Progenitor cell of endocrine pancreas (in vitro differentiated cells): ENCODE data around the gene WDFY4. TPM values are rescaled to one million over a fixed set of nuclear protein-coding genes. Genes with fewer than 3 reads are reported as not detected.

Experiments
- DNase-seq: peaks from one replicate; pipeline ENCODE4 v3.0.0; 2021; ENCODE audit warnings: low spot score; ENCODE audit not compliant: unreplicated experiment
- H3K27ac Mint-ChIP-seq: 2 replicates; pipeline ENCODE4 v1.8.0; 2021; ENCODE audit warnings: mild to moderate bottlenecking, moderate library complexity, mixed read lengths
- H3K27me3 Mint-ChIP-seq: 2 replicates; pipeline ENCODE4 v1.8.0; 2021; ENCODE audit warnings: mixed read lengths
- H3K36me3 Mint-ChIP-seq: 2 replicates; pipeline ENCODE4 v1.8.0; 2022; ENCODE audit warnings: mixed read lengths; ENCODE audit not compliant: insufficient read depth
- H3K4me1 Mint-ChIP-seq: 2 replicates; pipeline ENCODE4 v1.8.0; 2021; ENCODE audit warnings: low read depth, mixed read lengths
- H3K4me3 Mint-ChIP-seq: 2 replicates; pipeline ENCODE4 v1.8.0; 2021; ENCODE audit warnings: low read depth, mild to moderate bottlenecking, moderate library complexity, mixed read lengths
- H3K9me3 Mint-ChIP-seq: 2 replicates; pipeline ENCODE4 v1.8.0; 2021; ENCODE audit warnings: low read depth, mixed read lengths
- total RNA-seq: library from RNA; stranded (reverse); gene quantifications from 2 replicates; pipeline ENCODE4 v1.2.1, GENCODE V29; 2021
- TF ChIP-seq, protein P1 (sequence below): fragments of 200-600 bp; sonication (generic); IDR thresholded peaks from one replicate; pipeline ENCODE4 v1.5.0; 2021; ENCODE audit warnings: antibody characterized with exemption, mild to moderate bottlenecking; ENCODE audit not compliant: unreplicated experiment

WDFY4 gene
- total RNA-seq, 1 donor from 2014 or later = 0.07 TPM

DNA sequence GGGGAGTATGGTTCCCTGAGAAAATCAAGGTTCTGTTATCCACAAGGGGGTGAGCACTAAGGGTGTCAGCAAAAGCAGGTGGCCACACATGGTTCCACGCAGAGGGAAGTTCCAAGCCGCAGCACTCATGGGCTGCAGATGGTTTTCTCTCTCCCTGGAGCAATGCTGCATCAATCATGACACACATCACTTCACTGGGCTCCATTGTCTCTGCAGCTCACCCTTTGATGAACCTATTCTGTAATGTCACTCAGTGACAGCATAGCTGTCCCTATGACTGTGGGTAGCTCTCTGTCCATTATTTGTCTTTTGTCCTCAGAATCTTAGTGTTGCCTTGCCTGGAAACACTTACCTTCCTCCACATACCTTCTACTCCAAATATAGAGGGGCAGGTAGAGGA lies 220.2 kb downstream of the WDFY4 start:
- Mint-ChIP-seq H3K4me3 (no peak overlapping the region), H3K4me1 (no peaks in the 10 kb centered on the region), H3K9me3 (no peaks in the 10 kb centered on the region), H3K36me3 (no peaks in the 10 kb centered on the region), H3K27me3 (no peaks in the 10 kb centered on the region), H3K27ac (no peak overlapping the region)
- no peak for DNase-seq
- TF ChIP-seq, protein P1, sequence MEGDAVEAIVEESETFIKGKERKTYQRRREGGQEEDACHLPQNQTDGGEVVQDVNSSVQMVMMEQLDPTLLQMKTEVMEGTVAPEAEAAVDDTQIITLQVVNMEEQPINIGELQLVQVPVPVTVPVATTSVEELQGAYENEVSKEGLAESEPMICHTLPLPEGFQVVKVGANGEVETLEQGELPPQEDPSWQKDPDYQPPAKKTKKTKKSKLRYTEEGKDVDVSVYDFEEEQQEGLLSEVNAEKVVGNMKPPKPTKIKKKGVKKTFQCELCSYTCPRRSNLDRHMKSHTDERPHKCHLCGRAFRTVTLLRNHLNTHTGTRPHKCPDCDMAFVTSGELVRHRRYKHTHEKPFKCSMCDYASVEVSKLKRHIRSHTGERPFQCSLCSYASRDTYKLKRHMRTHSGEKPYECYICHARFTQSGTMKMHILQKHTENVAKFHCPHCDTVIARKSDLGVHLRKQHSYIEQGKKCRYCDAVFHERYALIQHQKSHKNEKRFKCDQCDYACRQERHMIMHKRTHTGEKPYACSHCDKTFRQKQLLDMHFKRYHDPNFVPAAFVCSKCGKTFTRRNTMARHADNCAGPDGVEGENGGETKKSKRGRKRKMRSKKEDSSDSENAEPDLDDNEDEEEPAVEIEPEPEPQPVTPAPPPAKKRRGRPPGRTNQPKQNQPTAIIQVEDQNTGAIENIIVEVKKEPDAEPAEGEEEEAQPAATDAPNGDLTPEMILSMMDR = no peak

GRCh38 chr10:48905311-48905710 lies 220.6 kb downstream of the WDFY4 start:
- no peak overlapping the region for H3K4me3 Mint-ChIP-seq
- TF ChIP-seq, protein P1 = no peak
- no peaks in the 10 kb centered on the region for H3K27me3 Mint-ChIP-seq
- H3K4me1 Mint-ChIP-seq = no peaks in the 10 kb centered on the region
- H3K27ac Mint-ChIP-seq = no peak overlapping the region
- no peaks in the 10 kb centered on the region for H3K9me3 Mint-ChIP-seq
- no peak for DNase-seq
- H3K36me3 Mint-ChIP-seq = no peaks in the 10 kb centered on the region

DNA sequence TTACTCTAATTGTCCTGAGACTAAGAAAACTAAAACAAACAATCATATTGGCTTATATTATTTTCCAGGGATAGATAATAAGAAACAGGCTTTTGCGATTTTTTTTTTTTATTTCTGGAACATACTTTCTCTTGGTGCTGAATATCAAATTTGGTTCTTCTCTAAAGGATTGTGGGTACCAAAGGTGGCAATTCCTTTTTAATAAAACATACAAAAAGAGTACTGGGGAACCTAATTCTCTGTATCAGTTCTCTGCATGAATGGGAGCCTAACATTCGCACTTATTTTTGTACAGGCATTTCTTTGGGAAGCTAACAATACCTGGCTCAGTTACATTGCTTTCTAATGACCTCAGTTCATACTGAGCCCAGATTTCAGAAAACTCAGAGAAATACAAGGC lies 222.2 kb downstream of the WDFY4 start:
- H3K36me3 Mint-ChIP-seq = no peaks in the 10 kb centered on the region
- H3K27me3 Mint-ChIP-seq = peaks cover 7% of the 10 kb centered on the region
- H3K4me1 Mint-ChIP-seq = no peaks in the 10 kb centered on the region
- TF ChIP-seq, protein P1 = no peak
- no peaks in the 10 kb centered on the region for H3K9me3 Mint-ChIP-seq
- no peak overlapping the region for H3K4me3 Mint-ChIP-seq
- no peak for DNase-seq
- H3K27ac Mint-ChIP-seq = no peak overlapping the region

DNA sequence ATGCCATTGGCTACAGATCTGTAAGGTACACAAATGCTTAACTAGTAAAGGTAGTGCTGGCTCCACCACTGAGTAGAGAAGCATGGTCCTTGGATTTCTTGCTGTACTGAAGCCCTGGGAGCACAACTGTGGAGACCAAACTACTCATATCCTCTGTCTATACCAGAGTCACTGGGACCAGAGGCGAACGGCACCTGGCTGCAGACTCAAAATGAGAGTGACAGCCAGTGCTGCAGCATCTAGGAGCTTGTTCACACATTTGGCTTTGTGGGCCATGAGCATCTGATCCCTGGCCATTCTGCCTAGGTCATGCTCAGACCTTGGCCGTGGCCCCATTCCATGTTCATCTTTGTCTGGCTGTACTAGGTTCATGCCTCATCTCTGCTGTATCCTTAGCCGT lies 223.1 kb downstream of the WDFY4 start:
- DNase-seq = no peak
- peaks cover 7% of the 10 kb centered on the region for H3K27me3 Mint-ChIP-seq

DNA sequence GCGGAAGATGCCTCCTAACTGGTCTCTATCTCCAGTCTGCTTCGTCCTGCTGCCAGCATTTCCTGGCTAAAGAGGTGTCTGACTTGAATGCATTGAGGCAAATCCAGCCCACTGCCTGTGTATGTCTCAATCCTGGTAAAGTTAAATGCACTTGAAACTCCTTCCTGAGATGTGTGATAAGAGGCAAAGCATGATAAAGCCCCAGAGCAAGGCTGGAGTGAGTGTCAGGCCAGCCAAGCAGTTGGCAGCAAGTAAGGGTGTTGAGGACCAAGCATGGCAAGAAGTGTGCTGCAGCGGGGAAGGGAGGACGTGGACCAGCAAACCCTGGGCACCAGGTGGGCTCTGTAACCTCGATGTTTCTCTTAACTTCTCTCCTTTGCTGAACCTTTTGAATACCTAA lies 225.9 kb downstream of the WDFY4 start:
- H3K9me3 Mint-ChIP-seq = no peaks in the 10 kb centered on the region
- H3K27ac Mint-ChIP-seq = no peak overlapping the region
- TF ChIP-seq, protein P1 = no peak
- H3K4me3 Mint-ChIP-seq = no peak overlapping the region
- H3K4me1 Mint-ChIP-seq = no peaks in the 10 kb centered on the region
- H3K36me3 Mint-ChIP-seq = no peaks in the 10 kb centered on the region
- peaks cover 7% of the 10 kb centered on the region for H3K27me3 Mint-ChIP-seq
- DNase-seq = no peak

More for the DNA sequence above, 223.1 kb downstream of the WDFY4 start:
- Mint-ChIP-seq H3K4me1 (no peaks in the 10 kb centered on the region), H3K4me3 (no peak overlapping the region), H3K27ac (no peak overlapping the region), H3K36me3 (no peaks in the 10 kb centered on the region), H3K9me3 (no peaks in the 10 kb centered on the region)
- TF ChIP-seq, protein P1 = no peak
